H1 (cell line): ENCODE data around the gene BBS9. TPM values are rescaled to one million over a fixed set of nuclear protein-coding genes. Genes with fewer than 3 reads are reported as not detected.

Source experiments
- CTCF ChIA-PET: fragments of 300-600 bp; sonication (Branson Sonifier 250); formaldehyde crosslinking; loops from one replicate; lab custom pipeline; 2021; ENCODE audit not compliant: partially characterized antibody; lab: Charles Lee
- POLR2A ChIA-PET: fragments of 300-600 bp; sonication (Branson Sonifier 250); formaldehyde crosslinking; loops from one replicate; lab custom pipeline; 2021; ENCODE audit warnings: inconsistent platforms; ENCODE audit not compliant: partially characterized antibody; lab: Charles Lee
- DNase-seq, 2 experiments: peaks; one replicate each; pipeline versions ENCODE4 v3.0.0 to v3.0.0-alpha.2; 2010 to 2022; ENCODE audit warnings: low spot score in 2 of 2, low read depth in 1 of 2, mixed read lengths in 1 of 2
- FAIRE-seq: peaks from 2 replicates; lab custom pipeline; 2011; peaks lifted over from hg19 to GRCh38; lab: Jason Lieb, UNC
- H2AFZ ChIP-seq: 2 replicates; pipeline ENCODE4 v1.8.1; 2012; ENCODE audit warnings: low read length, inconsistent platforms
- H2AK5ac ChIP-seq: 2 replicates; pipeline ENCODE4 v1.6.1; 2013; ENCODE audit warnings: low read depth, low read length
- H2BK120ac ChIP-seq: replicated peaks from 2 replicates; pipeline ENCODE3; 2013; ENCODE audit warnings: low read depth, low read length, inconsistent platforms
- H2BK12ac ChIP-seq: 2 replicates; pipeline ENCODE4 v1.6.1; 2013; ENCODE audit warnings: low read depth, low read length
- H2BK15ac ChIP-seq: 2 replicates; pipeline ENCODE4 v1.6.1; 2013; ENCODE audit warnings: low read length
- H2BK20ac ChIP-seq: 2 replicates; pipeline ENCODE4 v1.6.1; 2013; ENCODE audit warnings: low read length
- H2BK5ac ChIP-seq: 2 replicates; pipeline ENCODE4 v1.6.1; 2013; ENCODE audit warnings: low read depth, low read length
- H3K14ac ChIP-seq: 2 replicates; pipeline ENCODE4 v1.6.1; 2013; ENCODE audit warnings: inconsistent platforms; ENCODE audit not compliant: insufficient read length
- H3K18ac ChIP-seq: 2 replicates; pipeline ENCODE4 v1.6.1; 2013; ENCODE audit warnings: low read length; ENCODE audit errors: extremely low read depth
- H3K23ac ChIP-seq: 2 replicates; pipeline ENCODE4 v1.6.1; 2013; ENCODE audit warnings: inconsistent platforms; ENCODE audit not compliant: insufficient read length
- H3K23me2 ChIP-seq: 2 replicates; pipeline ENCODE4 v1.6.1; 2013; ENCODE audit warnings: low read depth, low read length
- H3K27ac ChIP-seq: 2 replicates; pipeline ENCODE4 v1.6.1; 2011; ENCODE audit warnings: low read depth, low read length, inconsistent platforms
- H3K27me3 ChIP-seq, 4 experiments: replicated peaks in 1 of 4; 1 replicate in 1 of 4; 2 replicates in 3 of 4; pipeline versions ENCODE4 v1.6.1 to v1.8.1; 2011 to 2013; ENCODE audit warnings: low read length in 3 of 4, mild to moderate bottlenecking in 3 of 4, inconsistent platforms in 2 of 4, mixed read lengths in 2 of 4, moderate library complexity in 1 of 4; ENCODE audit not compliant: control insufficient read depth in 3 of 4, insufficient read depth in 3 of 4; ENCODE audit errors: extremely low read depth in 1 of 4
- H3K36me3 ChIP-seq, 4 experiments: 2 replicates each; pipeline versions ENCODE4 v1.6.1 to v1.8.1; 2011 to 2013; ENCODE audit warnings: mild to moderate bottlenecking in 4 of 4, low read length in 3 of 4, moderate library complexity in 2 of 4, control low read depth in 1 of 4, inconsistent platforms in 1 of 4; ENCODE audit not compliant: insufficient read depth in 4 of 4, control insufficient read depth in 2 of 4
- H3K4ac ChIP-seq: replicated peaks from 2 replicates; pipeline ENCODE3; 2013; ENCODE audit warnings: low read length, low read depth, mixed read lengths, inconsistent platforms; ENCODE audit not compliant: insufficient read length
- H3K4me1 ChIP-seq, 4 experiments: replicated peaks in 1 of 4; 1 replicate in 1 of 4; 2 replicates in 3 of 4; pipeline versions ENCODE4 v1.6.1 to v1.8.1; 2011 to 2013; ENCODE audit warnings: low read length in 3 of 4, inconsistent platforms in 2 of 4, mixed read lengths in 1 of 4; ENCODE audit not compliant: insufficient read depth in 4 of 4, control insufficient read depth in 3 of 4
- H3K4me2 ChIP-seq, 2 experiments: 2 replicates each; pipeline versions ENCODE4 v1.6.1 to v1.8.1; 2011 to 2013; ENCODE audit warnings: low read depth in 2 of 2, low read length in 2 of 2, control low read depth in 1 of 2, inconsistent platforms in 1 of 2, mild to moderate bottlenecking in 1 of 2; ENCODE audit not compliant: insufficient read depth in 1 of 2
- H3K4me3 ChIP-seq, 4 experiments: fragments of 200-600, 300-600 bp in 1 of 4; sonication (generic), shearing (Covaris generic), sonication (Bioruptor Twin) in 1 of 4; 2 replicates each; pipeline versions ENCODE4 v1.5.1 to v1.8.1; 2011 to 2016; ENCODE audit warnings: low read length in 4 of 4, low read depth in 3 of 4, control low read depth in 2 of 4, inconsistent platforms in 2 of 4, mild to moderate bottlenecking in 2 of 4, mixed read lengths in 1 of 4, moderate library complexity in 1 of 4; ENCODE audit not compliant: insufficient read depth in 2 of 4; ENCODE audit errors: extremely low read depth in 1 of 4
- H3K56ac ChIP-seq: replicated peaks from 2 replicates; pipeline ENCODE3; 2013; ENCODE audit warnings: low read depth, mild to moderate bottlenecking, mixed read lengths, low read length, inconsistent platforms; ENCODE audit not compliant: insufficient read length
- H3K79me1 ChIP-seq: 2 replicates; pipeline ENCODE4 v1.6.1; 2013; ENCODE audit warnings: low read depth, low read length, control low read depth
- H3K79me2 ChIP-seq, 2 experiments: 2 replicates each; pipeline versions ENCODE4 v1.6.1 to v1.8.1; 2012 to 2013; ENCODE audit warnings: low read length in 2 of 2, mild to moderate bottlenecking in 2 of 2, inconsistent platforms in 1 of 2; ENCODE audit not compliant: insufficient read depth in 2 of 2, control insufficient read depth in 1 of 2
- H3K9ac ChIP-seq, 4 experiments: replicated peaks in 1 of 4; 1 replicate in 1 of 4; 2 replicates in 3 of 4; pipeline versions ENCODE4 v1.6.1 to v1.8.1; 2011 to 2013; ENCODE audit warnings: low read depth in 3 of 4, low read length in 3 of 4, control low read depth in 2 of 4, mild to moderate bottlenecking in 2 of 4, moderate library complexity in 2 of 4, inconsistent platforms in 1 of 4; ENCODE audit errors: extremely low read depth in 1 of 4
- H3K9me3 ChIP-seq, 2 experiments: 2 replicates each; pipeline versions ENCODE4 v1.6.1 to v1.8.1; 2012 to 2013; ENCODE audit warnings: mild to moderate bottlenecking in 2 of 2, moderate library complexity in 2 of 2, control low read depth in 1 of 2, inconsistent platforms in 1 of 2, low read depth in 1 of 2, low read length in 1 of 2, mixed read lengths in 1 of 2; ENCODE audit not compliant: insufficient read depth in 2 of 2
- H4K20me1 ChIP-seq, 2 experiments: replicated peaks in 1 of 2; 2 replicates each; pipeline versions ENCODE3 to v1.8.1; 2011 to 2013; ENCODE audit warnings: inconsistent platforms in 2 of 2, low read length in 2 of 2, mild to moderate bottlenecking in 1 of 2; ENCODE audit not compliant: insufficient read depth in 2 of 2, control insufficient read depth in 1 of 2
- H4K5ac ChIP-seq: 2 replicates; pipeline ENCODE4 v1.6.1; 2013; ENCODE audit warnings: low read length, low read depth, mixed read lengths, inconsistent platforms; ENCODE audit not compliant: insufficient read length
- H4K8ac ChIP-seq: 2 replicates; pipeline ENCODE4 v1.8.0; 2013; ENCODE audit warnings: mild to moderate bottlenecking, moderate library complexity, low read length, inconsistent platforms; ENCODE audit not compliant: insufficient read depth; ENCODE audit errors: extremely low read depth
- H4K91ac ChIP-seq: replicated peaks from 2 replicates; pipeline ENCODE3; 2013; ENCODE audit warnings: low read length, mixed read lengths, inconsistent platforms; ENCODE audit not compliant: insufficient read length
- CBX8 ChIP-seq: fragments of 300-800, 300-1000 bp; sonication (generic); IDR thresholded peaks from 2 replicates; pipeline ENCODE4 v1.7.1; 2016; ENCODE audit warnings: low read depth, low read length, borderline replicate concordance
- CHD1 ChIP-seq: IDR thresholded peaks from 2 replicates; pipeline ENCODE4 v1.6.1; 2012; ENCODE audit warnings: low read depth, low read length, improper control_type of control experiment
- JUND ChIP-seq: IDR thresholded peaks from 2 replicates; pipeline ENCODE4 v1.6.1; 2011; ENCODE audit warnings: mild to moderate bottlenecking, improper control_type of control experiment, low read length
- KDM4A ChIP-seq: IDR thresholded peaks from one replicate; pipeline ENCODE4 v1.7.1; 2012; ENCODE audit warnings: low read depth, mild to moderate bottlenecking, moderate library complexity, low read length, inconsistent platforms; ENCODE audit not compliant: severe bottlenecking
- NRF1 ChIP-seq: IDR thresholded peaks from 2 replicates; pipeline ENCODE4 v1.6.1; 2011; ENCODE audit warnings: mild to moderate bottlenecking, low read depth, low read length, improper control_type of control experiment
- PHF8 ChIP-seq: fragments of 200-600 bp; sonication (generic); conservative IDR thresholded peaks from 2 replicates; pipeline ENCODE4 v1.7.1; 2012; ENCODE audit warnings: low read depth, mild to moderate bottlenecking, inconsistent platforms, low read length, moderate library complexity
- RNF2 ChIP-seq: fragments of 200-900, 300-1000 bp; sonication (generic); IDR thresholded peaks from 2 replicates; pipeline ENCODE4 v1.7.1; 2016; ENCODE audit warnings: borderline replicate concordance, low read depth, mild to moderate bottlenecking, antibody characterized with exemption, low read length; ENCODE audit not compliant: poor library complexity, severe bottlenecking; ENCODE audit errors: missing control alignments
- RXRA ChIP-seq: IDR thresholded peaks from 2 replicates; pipeline ENCODE4 v1.6.1; 2011; ENCODE audit warnings: low read depth, mild to moderate bottlenecking, low read length, moderate library complexity; ENCODE audit not compliant: insufficient read depth
- SRF ChIP-seq: IDR thresholded peaks from 2 replicates; pipeline ENCODE4 v1.6.1; 2011; ENCODE audit warnings: mild to moderate bottlenecking, low read depth, low read length, moderate library complexity
- TAF1 ChIP-seq: IDR thresholded peaks from 2 replicates; pipeline ENCODE4 v1.6.1; 2011; ENCODE audit warnings: mild to moderate bottlenecking, low read depth, low read length
- ZNF274 ChIP-seq: IDR thresholded peaks from 2 replicates; pipeline ENCODE4 v1.7.0; 2012; ENCODE audit warnings: low read length, borderline replicate concordance; ENCODE audit errors: extremely low read depth
- WGBS, 2 experiments: shearing (Covaris generic) in 1 of 2; methylation state at CpG; one replicate each; pipeline versions ENCODE4 v1.1.6 to v1.1.7; 2013 to 2015; ENCODE audit warnings: low lambda C conversion rate in 2 of 2, mixed read lengths in 2 of 2, inconsistent platforms in 1 of 2, low coverage in 1 of 2, missing lambda C conversion rate in 1 of 2; ENCODE audit not compliant: insufficient replicate concordance in 2 of 2, insufficient coverage in 1 of 2, insufficient read length in 1 of 2; ENCODE audit errors: extremely low coverage in 1 of 2, missing lambda C conversion rate in 1 of 2; 5-methylcytosine and 5-hydroxymethylcytosine counted together
- polyA plus RNA-seq, 7 experiments: library from polyadenylated mRNA; depleted of rRNA in 3 of 7; stranded (reverse) in 5 of 7; unstranded in 2 of 7; fragments of >200 nt in 5 of 7; fragments of 200-250 nt in 2 of 7; gene quantifications; 1 replicate in 5 of 7; 2 replicates in 1 of 7; 4 replicates in 1 of 7; pipeline versions ENCODE4 v1.2.1 to v1.2.3, GENCODE V29; 2011 to 2013; ENCODE audit warnings: missing spikeins in 2 of 7, mixed read lengths in 2 of 7
- total RNA-seq: library from RNA; stranded (reverse); fragmentation: NEBNext Ultra II Directional; extraction: Animal tissue kit (Norgen Biotek cat#: 25700); gene quantifications from 2 replicates; pipeline ENCODE4 v1.2.1, GENCODE V29; 2021
- TF ChIP-seq, protein P1 (sequence below): IDR thresholded peaks from 2 replicates; pipeline ENCODE4 v1.6.1; 2012; ENCODE audit warnings: low read length, inconsistent platforms

The BBS9 gene
- total and polyA plus RNA-seq, 2 of the 8 experiments (the other 6 are each of a cell fraction or from before 2014, with no cell fraction given), result 22.3 to 37.0 TPM

DNA sequence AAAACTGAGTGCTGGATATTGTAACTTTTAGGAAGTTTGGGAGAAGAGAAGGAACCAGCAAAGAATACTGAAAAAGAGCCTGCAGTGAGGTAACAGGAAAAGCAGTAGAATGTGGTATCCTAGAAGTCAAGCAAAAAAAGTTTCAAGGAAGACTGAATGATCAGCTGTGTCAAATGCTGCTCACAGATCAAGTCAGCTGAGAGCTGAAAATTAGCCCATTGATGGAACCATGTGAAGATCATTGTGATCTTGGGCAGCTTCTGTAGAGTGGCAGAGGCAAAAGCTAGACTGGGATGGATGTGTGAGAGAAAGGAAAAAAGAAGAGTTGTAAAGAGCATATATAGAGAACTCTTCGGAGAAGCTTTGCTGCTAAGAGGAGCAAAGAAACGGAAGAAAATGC lies 460.5 kb downstream of the BBS9 start:
- TF ChIP-seq RXRA, result no peak
- TF ChIP-seq ZNF274, result no peak
- no peak for TF ChIP-seq KDM4A
- TF ChIP-seq CHD1, result no peak
- no peak for TF ChIP-seq PHF8
- TF ChIP-seq NRF1, result no peak
- no peak for TF ChIP-seq CBX8
- TF ChIP-seq TAF1, result no peak
- TF ChIP-seq, protein P1, sequence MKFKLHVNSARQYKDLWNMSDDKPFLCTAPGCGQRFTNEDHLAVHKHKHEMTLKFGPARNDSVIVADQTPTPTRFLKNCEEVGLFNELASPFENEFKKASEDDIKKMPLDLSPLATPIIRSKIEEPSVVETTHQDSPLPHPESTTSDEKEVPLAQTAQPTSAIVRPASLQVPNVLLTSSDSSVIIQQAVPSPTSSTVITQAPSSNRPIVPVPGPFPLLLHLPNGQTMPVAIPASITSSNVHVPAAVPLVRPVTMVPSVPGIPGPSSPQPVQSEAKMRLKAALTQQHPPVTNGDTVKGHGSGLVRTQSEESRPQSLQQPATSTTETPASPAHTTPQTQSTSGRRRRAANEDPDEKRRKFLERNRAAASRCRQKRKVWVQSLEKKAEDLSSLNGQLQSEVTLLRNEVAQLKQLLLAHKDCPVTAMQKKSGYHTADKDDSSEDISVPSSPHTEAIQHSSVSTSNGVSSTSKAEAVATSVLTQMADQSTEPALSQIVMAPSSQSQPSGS, result no peak
- TF ChIP-seq RNF2, result no peak
- TF ChIP-seq SRF, result no peak
- TF ChIP-seq JUND, result no peak
- Histone ChIP-seq H3K79me1 (no peaks in the 10 kb centered on the region), H3K4ac (no peak overlapping the region), H3K4me3 (no peak overlapping the region), H3K4me1 (no peaks in the 10 kb centered on the region), H4K91ac (no peak overlapping the region), H3K18ac (no peak overlapping the region), H3K9me3 (no peaks in the 10 kb centered on the region), H2AFZ (no peak overlapping the region), H3K9ac (no peak overlapping the region; a peak in 1 of 7 replicates), H3K23me2 (no peaks in the 10 kb centered on the region), H2BK20ac (no peak overlapping the region), H3K4me2 (no peak overlapping the region), H2BK12ac (no peak overlapping the region), H3K79me2 (no peaks in the 10 kb centered on the region), H3K56ac (no peak overlapping the region), H3K36me3 (no peaks in the 10 kb centered on the region), H2AK5ac (no peak overlapping the region), H4K5ac (no peak overlapping the region), H4K8ac (no peak overlapping the region), H3K23ac (no peak overlapping the region), H2BK15ac (no peak overlapping the region), H2BK5ac (no peak overlapping the region), H3K14ac (no peak overlapping the region), H3K27me3 (no peaks in the 10 kb centered on the region), H4K20me1 (peaks cover 0 to 2% of the 10 kb centered on the region in 2 experiments), H2BK120ac (no peak overlapping the region), H3K27ac (no peak overlapping the region)
- CTCF ChIA-PET, result interaction anchor here (0.7 to 0.8 kb wide), 2 partner anchors 9 to 103 kb away, joined by 3 read pairs; no protein-coding TSS in a partner anchor
- 97% methylated on average over 2 of the region's 2 CpGs; no CpG with 5 or more reads in 1 of the 2 experiments for WGBS, 2 experiments
- DNase-seq, result no peak
- POLR2A ChIA-PET, result no interaction called here
- FAIRE-seq, result no peak
